Measurements from ENCODE around the gene SLC5A4.

Gene SLC5A4

DNA sequence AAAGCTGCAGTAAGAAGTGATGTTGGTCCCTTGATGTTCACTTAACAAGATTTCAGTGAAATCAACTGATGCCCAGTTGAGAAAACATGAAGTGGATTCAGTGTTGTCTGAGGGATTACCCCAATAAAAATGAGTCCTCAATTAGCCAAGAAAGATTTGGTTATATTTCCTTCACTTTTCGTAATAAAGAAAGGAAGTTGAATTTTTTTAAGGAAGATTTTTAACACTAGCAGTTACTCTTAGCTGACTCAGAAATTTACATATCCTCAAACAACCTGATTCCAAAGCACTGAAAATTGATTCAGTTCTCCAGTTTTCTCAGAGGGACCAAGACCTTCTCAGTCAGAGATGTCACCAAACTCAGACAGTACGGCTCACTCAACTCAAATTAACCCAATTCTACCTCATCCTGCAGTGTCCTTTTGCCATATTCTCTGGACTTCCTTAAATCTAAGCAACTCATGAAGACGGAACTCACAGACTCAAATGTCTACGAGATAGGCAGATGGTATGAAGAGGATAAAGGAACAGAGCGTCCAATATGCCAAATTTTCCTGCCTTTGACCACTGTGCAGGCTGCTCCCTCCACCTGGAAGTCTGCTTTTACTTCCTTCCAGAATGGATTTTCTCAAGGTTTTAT, 22.8 kb downstream of the SLC5A4 start:
- DNase-seq: no peak

DNA sequence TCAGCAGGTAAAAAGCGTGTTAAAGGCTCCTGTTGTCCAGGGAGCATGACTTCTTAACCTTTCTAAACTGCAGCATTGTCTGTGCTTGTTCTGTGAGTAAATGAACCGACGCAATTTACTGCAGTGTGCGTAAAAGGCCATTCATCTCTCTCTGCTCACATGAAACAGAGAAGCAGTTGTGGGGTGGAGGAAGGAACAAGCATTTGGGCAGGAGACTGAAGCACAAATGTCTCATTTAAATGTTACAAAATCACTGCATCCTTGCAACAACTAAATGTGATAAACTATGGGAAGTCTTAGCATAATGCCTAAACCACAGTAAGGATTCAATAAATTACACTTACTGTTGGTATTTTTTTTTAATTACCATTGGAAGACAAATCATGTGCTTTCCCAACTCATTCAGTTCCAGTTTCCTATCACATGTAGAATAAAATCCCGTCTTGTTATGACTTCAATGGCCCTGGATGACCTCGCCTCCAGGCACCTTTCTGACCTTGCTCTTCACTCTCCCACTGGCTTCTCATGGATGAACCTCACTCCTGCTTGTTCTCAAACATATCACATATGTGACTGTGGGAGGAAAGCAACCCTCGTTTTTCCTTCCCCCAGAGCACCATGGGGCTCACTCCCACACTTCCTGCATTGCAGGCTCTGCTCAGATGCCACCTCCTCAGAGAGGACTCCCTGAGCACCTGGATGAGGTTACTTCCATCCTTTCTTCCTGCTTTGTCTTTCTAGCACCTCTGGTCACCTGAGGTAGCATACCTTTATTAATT, 28.6 kb downstream of the SLC5A4 start:
- no peak for DNase-seq

DNA sequence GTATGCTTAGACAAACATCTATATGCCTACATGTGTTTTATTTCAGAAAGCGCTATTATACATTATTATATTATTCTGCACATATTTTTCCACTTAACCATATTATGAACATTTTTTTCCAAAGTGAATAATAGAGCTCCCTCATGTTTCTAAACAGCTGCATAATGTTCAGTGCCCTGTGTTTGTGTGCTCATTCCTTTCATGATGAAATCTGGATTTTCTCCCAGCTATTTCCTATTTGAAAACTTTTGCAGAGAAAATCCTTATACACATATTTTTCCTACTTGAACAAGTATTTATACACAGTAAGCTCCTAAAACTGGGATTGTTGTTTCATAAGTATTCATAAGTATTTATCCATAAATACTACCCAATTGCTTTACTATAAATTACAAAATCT, 32.2 kb downstream of the SLC5A4 start:
- DNase-seq: no peak

DNA sequence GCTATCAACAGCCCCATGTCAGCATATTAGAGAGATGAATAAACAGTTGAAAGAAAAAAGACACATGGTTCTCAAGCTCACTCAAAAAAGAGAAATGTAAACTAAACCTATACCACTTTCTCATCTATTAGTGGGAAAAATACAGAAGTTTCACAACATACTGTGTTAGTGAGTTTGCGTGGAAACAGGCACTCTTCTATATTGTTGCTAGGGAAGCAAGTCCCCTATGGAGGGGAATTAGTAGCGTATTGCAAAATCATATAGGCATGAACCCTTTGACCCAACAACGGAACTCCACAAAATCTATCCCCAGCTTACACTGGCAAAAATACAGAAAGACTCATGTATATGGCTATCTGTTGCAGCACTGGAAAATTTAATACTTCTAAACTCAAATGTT, 36.1 kb downstream of the SLC5A4 start:
- DNase-seq: no peak

DNA sequence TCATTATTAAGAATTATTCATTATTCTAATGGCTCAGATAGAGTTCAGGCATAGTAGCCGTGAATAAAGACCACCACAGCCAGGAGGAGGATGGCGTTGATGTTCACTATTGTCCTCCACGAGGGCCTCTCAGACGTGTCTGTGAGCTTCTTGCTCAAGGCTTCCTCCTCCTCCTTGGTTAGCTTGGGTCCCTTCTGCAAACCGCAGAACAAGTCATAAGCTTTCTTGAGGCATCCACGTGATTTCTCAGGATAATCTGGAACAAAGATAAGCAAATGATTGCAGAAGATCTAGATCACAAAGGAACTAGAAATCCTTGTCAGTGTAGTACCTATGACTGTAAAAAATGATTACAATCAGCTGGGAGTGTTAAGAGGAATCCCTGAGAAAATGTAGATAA, 36.7 kb downstream of the SLC5A4 start:
- no peak for DNase-seq

DNA sequence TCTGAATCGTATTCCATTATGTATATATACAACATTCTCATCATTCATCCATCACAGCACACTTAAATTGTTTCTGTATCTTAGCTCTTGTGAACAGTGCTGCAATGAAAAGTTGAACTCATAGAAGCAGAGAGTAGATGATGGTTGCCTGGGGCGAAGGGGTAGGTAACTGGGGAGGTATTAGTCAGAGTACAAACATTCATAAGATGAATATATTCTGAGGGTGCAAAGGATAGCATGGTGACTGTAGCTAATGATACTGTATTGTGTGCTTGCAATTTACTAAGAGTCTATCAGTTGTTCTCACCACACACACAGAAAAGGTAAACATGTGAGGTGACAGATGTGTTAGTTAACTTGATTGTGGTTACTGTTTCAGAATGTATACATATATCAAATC, 37.7 kb downstream of the SLC5A4 start:
- DNase-seq: no peak

DNA sequence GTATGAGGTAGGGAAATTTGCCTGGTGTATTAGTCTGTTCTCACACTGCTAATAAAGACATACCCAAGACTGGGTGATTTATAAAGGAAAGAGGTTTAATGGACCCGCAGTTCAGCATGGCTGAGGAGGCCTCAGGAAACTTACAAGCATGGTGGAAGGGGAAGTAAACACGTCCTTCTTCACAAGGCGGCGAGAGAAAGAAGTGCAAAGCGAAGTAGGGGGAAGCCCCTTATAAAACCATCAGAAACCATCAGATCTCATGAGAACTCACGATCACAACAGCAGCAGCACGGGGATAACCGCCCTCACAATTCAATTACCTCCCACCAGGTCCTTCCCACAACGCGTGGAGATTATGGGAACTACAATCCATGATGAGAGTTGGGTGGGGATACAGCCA, 38.2 kb downstream of the SLC5A4 start:
- DNase-seq: no peak

DNA sequence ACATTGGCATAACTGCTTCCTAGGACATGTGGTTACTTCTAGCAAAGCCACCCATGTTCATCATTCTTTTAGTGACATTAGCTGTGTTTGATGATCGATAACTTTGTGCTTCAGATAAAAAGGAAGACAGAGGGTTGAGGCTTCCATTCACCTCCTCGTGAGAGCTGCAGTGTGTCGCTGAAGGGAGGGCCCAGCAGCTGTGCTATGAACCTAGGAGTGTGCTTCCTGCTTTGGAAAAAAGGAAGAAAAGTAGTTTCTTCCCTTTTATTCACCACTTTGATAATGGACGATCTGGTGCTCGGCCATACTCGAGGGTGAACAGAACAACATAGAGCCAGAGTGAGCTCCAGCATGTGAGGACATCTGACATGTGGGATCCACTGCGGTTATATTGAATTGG, 44.1 kb downstream of the SLC5A4 start:
- DNase-seq: no peak

DNA sequence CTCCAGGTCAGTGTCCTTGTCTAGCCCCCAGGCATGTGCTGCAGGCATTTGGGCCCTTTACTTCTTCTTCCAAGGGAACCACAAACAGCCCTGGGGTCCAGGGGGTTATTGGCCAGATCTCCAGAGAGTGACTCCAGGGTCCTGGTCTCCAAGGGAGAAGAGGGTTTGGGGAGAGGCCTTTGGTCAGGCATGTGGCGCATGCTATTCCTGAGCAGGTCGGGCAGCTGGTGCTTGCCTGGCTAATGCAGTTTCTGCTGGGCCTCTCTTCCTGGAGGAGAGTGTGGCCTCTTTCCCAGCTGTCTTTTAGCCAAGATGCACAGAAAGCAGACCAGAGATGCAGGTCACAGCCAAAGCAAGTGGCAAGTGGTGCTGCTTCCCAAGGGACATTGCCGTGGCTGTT, 46.5 kb downstream of the SLC5A4 start:
- no peak for DNase-seq

DNA sequence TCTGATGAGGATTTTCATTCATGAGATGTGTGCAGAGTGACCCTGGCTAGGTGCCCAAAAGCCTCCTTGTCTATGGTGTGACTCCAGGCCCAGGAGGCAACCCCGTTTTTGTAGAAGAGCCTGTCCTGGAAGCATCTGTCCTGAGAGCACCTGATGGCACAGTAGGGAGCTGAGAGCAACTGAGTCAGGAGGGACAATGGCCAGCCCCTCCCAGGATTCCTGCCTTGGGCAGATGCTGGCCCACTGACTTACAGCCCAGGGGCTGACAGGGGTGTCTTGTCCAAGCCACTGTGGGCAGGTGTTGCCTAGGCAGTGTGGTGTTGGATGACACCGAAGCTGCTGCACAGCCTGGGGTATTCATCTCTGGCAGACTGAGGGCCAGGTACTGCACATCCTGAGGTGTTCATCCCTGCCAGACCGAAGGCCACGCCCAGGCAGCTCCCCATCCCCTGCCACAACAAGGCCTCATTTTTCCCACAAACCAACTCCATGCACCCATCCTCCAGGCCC, 47.1 kb downstream of the SLC5A4 start:
- no peak for DNase-seq

DNA sequence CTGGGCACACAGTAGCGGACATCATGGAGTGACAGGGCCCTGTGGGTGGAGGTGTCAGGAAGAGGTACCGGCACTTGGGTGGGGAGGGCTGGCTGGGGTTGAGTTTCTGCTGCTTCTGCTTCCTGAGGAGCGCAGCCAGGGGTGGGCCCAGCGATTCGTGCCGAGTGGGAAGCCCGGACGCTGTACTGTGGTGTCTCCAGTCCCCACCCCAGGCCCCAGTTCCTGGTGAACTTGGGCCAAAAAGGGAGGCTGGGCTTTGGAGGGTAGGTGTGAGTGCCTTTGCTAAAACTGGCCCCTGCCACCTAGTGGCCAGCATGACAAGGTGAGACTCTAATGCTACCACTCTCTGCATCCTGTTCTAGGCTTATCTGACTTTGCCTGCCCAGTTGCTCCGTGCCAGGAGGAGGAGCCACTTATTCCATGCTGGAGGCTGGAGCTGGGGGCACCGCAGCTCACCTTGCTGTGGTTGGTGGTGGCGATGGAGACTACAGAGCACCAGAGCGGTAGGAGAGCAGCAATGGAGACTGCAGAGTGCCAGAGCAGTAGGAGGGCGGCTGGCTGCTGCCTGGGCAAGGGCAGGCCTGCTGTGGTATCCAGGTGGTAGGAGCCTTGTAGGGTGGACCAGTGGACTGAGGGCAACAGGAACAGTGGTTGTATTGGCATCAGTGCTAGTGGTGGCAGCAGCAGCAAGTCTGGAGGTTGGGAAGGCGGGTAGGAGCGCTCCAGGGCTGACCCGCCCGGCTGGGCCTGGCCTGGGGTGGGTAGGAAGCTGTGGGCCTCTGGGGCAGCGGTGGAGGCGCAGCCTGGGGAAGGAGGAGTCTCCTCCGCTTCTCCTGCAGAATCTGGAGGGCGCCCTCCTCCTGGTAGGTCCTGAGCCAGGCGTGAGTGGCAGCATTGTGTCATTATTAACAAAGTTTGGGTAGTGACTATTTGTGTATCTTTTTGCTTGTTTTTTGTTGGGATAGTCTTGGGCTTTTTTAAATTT, 48.1 kb downstream of the SLC5A4 start:
- no peak for DNase-seq

DNA sequence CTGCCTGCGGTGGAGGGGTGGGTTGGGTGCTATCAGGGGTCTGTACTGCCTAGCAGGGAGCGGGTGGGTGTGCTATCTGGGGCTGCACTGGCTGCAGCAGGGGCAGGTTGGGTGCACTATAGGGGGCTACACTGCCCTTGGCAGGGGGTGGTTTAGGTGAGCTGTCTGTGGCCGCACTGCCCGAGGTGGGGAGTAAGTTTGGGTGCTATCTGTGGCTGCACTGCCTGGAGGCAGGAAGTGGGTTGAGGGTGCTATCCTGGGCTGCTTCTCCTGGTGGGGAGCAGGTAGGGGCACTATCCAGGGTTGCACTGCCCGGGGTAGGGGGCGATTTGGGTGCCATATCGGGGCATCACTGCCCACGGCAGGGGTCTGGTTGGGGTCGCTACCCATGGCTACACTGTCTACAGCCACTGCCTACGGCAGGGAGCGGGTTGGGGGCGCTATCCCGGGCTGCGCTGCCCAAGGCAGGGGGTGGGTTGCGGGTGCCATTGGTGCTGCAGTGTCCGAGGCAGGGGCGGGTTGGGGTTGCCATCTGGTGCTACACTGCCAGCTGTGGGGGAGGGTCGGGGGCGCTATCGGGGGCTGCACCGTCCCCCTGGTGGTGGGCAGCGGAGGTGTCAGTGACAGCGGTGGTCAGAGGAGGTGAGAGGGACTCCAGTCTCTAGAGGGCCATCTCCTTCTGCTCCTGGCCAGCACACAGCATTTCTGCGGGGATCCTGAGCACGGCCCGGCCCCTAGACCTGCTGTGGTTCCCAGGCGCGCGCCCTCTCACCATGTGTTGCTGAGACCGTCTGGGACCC, 49.0 kb downstream of the SLC5A4 start:
- no peak for DNase-seq

DNA sequence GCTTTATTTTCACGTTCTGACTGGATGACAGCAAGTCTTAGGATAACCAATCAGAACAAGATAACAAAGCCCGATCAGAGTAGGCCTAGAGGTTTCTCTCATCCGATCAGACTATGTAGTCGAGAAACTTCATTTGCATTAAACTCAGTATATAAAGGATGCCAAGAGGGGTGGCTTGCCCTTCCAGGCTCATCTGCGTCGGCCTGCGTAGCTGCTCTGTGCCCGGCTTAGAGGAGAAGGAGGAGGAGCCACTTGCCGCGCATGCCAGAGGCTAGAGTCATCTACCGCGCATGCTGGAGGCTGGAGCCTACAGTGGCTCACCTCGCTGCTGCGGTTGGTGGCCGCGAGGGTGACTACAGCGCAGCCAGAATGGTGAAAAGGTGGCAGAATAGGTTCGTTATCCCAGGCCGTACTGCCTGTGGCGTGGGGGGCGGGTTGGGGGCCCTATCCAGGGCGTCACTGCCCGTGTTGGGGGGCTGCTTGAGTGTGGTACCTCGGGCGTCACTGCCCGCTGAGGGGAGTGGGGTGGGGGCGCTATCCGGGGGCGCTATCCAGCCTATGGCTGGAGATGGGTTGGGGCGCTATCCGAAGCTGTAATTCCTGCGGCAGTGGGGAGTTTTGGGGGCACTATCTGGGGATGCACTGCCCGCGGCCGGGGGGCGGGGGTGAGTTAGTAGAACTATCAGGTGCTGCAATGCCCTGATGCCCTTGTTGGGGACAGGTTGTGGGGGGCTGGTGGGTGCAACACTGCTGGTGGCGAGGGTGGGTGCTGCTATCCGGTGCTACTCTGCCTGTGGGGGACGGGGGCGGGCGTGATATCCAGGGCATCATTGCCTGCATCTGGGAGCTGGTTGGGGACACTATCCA, 50.1 kb downstream of the SLC5A4 start, which contains the start of gene RFPL2:
Gene RFPL2 (minus strand): TSS at position 218 of the 867 bp plus-strand sequence. CDS start 2,622 bp downstream, outside the sequence.
- no peak for DNase-seq

DNA sequence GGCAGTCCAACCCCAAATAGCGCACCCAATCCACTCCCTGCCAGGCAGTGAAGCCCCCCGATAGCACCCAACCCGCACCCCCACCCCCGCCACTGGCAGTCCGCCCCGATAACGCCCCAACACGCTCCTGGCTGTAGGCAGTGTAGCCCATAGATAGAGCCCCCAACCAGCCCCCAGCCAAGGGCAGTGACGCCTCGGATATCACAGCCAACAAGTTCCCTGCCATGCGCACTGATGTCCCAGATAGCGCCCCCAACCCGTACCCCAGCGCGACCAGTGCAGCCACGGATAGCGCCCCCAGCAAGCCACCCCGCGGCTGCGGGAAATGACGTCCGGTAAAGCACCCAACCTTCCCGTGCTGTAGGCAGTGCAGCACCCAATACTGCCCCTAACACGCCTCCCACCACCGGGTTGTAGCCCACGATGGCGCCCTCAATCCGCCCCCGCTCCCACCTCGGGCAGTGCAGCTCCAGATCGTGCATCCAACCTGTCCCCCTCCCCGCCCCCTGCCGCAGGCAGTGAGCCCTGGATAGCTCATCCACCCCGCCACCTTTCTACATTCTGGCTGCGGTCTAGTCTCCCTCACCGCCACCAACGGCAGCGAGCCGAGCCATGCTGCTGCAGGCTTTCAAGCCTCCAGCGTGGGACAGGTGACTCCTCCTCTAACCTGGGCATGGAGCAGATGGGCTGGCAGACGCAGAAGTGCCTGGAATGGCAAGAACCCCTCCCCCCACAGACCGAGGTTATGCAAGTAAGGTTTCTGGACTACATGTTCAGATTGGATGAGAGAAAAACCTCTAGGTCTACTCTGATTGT, 50.9 kb downstream of the SLC5A4 start:
- DNase-seq: no peak

DNA sequence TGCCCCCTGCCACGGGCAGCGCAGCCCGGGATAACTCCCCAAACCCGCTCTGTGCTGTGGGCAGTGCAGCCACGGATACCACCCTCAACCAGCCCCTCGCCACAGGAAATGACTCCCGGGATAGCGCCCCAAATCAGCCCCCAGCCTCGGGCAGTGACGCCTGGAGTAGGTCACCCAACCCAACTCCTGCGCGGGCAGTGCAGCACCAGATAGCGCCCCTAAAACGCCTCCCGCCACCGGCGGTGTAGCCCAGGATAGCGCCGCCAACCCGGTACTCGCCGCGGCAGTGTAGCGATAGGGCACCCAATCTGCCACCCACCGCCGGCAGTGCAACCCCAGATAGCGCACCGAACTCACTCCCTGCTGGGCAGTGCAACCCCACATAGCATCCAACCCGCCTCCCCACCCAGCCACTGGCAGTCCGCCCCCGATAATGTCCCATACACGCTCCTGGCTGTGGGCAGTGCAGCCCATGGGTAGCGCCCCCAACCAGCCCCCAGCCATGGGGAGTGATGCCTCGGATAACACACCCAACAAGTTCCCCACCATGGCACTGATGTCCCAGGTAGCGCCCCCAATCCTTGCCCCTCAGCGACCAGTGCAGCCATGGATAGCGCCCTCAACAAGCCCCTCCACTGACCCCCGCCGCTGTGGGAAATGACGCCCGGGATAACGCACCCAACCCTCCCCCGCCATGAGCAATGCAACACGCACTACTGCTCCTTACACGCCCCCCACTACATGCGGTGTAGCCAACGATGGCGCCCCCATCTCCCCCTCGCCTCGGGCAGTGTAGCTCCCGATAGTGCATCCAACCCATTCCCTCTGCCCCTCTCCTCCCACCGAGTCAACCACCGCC, 51.7 kb downstream of the SLC5A4 start:
- no peak for DNase-seq

DNA sequence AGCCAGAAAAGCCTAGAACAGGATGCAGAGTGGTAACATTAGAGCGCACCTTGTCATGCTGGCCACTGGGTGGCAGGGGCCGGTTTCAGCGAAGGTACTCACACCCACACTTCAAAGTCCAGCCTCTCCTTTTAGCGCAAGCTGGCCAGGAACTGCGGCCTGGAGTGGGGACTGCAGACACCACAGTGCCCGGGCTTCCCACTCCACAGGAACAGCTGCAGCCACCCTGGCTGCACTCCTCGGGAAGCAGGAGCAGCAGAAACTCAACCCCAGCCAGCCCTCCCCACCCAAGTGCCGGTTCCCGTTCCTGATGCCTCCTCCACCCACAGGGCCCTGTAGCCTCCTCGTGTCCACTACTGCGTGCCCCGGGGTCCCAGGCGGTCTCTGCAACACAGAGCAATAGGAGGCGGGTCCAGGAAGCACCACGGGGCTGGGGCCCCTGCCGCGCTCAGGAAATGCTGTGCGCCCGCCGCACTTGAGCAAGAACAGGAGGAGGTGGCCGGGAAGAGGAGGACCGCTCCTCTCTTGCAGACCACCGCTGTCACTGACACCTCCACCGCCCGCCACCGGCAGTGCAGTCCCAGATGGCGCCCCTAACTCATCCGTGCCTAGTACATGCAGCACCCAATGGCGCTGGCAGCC, 52.5 kb downstream of the SLC5A4 start:
- no peak for DNase-seq

DNA sequence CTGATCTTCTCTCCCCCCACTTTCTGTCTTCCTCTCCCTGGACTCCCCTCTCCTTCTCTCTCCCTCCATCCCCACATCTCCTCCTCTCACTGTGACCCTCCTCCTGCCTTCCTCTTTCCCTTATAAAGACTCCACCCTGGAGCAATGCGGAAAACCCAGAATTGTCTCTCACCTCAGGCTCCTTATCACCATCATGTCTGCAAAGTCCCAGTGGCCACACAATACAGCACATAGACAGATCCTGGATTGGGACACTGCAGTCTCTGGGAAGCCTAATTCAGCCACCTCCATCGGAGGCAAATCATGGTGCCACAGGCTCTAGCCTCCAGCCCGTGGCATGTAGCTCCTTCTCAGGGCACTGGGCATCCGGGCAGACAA, 53.0 kb downstream of the SLC5A4 start:
- no peak for DNase-seq

DNA sequence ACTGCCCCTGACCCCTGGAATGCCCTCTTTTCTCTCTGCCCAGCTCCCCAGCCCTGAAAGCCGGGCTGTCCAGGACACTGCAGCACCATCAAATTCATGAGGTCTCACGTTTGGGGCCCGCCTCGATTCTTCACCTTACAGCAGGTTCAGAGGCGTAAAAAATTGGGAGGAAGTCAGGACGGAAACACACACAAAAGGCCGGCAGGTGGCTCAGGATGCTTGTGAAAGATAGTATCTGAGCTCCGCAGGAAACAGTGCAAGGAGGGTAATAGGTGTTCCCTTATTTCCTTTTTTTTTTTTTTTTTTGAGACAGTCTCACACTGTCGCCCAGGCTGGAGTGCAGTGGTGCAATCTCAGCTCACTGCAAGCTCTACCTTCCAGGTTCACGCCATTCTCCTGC, 54.4 kb downstream of the SLC5A4 start:
- no peak for DNase-seq

DNA sequence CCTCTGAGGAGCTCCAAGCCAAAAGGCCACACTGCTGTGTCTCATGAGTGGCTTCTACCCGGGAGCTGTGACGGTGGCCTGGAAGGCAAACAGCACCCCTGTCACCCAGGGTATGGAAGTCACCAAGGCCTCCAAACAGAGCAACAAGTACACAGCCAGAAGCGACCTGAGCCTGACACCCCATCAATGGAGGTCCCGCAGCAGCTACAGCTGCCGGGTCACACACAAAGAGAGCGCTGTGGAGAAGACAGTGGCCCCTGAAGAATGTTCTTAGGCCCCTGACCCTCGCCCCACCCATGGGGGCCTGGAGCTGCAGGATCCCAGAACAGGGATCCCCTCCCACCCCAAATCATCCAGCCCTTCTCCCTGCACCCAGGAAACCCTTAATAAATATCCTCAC, 55.2 kb downstream of the SLC5A4 start:
- no peak for DNase-seq

Data from NCI-H1436 treated with DMSO at 0.1 percent for 48 hours (cell line).